ENCODE data around the gene PYM1.
A peak's percentile ranks its signal among the peaks of the same experiment; 100 is the strongest.

PYM1 gene

GRCh38 chr12:55940065-55940732 lies 12.5 kb upstream of the PYM1 start:
- DNase-seq (ENCODE audit: low read depth) = peak; percentile 38
- no peak overlapping the region for H3K4me3 ChIP-seq (ENCODE audit: control insufficient read depth, low read depth, low read length)
- TF ChIP-seq CTCF (IDR thresholded peaks at IDR 0.05; ENCODE audit: control insufficient read depth, insufficient read depth, low read depth, low read length, missing control alignments) = peak; percentile 96

GRCh38 chr12:55938826-55939501 lies 11.3 kb upstream of the PYM1 start:
- H3K4me3 ChIP-seq (ENCODE audit: control insufficient read depth, low read depth, low read length) = no peak overlapping the region
- TF ChIP-seq CTCF (IDR thresholded peaks at IDR 0.05; ENCODE audit: control insufficient read depth, insufficient read depth, low read depth, low read length, missing control alignments) = no peak
- no peak for DNase-seq (ENCODE audit: low read depth)

GRCh38 chr12:55937981-55938380 lies 10.3 kb upstream of the PYM1 start:
- no peak for TF ChIP-seq CTCF (IDR thresholded peaks at IDR 0.05; ENCODE audit: control insufficient read depth, insufficient read depth, low read depth, low read length, missing control alignments)
- no peak overlapping the region for H3K4me3 ChIP-seq (ENCODE audit: control insufficient read depth, low read depth, low read length)
- no peak for DNase-seq (ENCODE audit: low read depth)

GRCh38 chr12:55935738-55936151 lies 8.1 kb upstream of the PYM1 start:
- H3K4me3 ChIP-seq (ENCODE audit: control insufficient read depth, low read depth, low read length) = no peak overlapping the region
- DNase-seq (ENCODE audit: low read depth) = no peak
- no peak for TF ChIP-seq CTCF (IDR thresholded peaks at IDR 0.05; ENCODE audit: control insufficient read depth, insufficient read depth, low read depth, low read length, missing control alignments)

GRCh38 chr12:55934773-55935172 lies 7.1 kb upstream of the PYM1 start:
- no peak for TF ChIP-seq CTCF (IDR thresholded peaks at IDR 0.05; ENCODE audit: control insufficient read depth, insufficient read depth, low read depth, low read length, missing control alignments)
- no peak for DNase-seq (ENCODE audit: low read depth)

GRCh38 chr12:55933799-55934742 lies 6.4 kb upstream of the PYM1 start:
- no peak for DNase-seq (ENCODE audit: low read depth)
- no peak overlapping the region for H3K4me3 ChIP-seq (ENCODE audit: control insufficient read depth, low read depth, low read length)
- no peak for TF ChIP-seq CTCF (IDR thresholded peaks at IDR 0.05; ENCODE audit: control insufficient read depth, insufficient read depth, low read depth, low read length, missing control alignments)

More at GRCh38 chr12:55934773-55935172, 7.1 kb upstream of the PYM1 start:
- no peak overlapping the region for H3K4me3 ChIP-seq (ENCODE audit: control insufficient read depth, low read depth, low read length)
